ENCODE measurements around the gene ANKS1B. TPM values are rescaled to one million over a fixed set of nuclear protein-coding genes. Genes with fewer than 3 reads are reported as not detected.

The ANKS1B gene
- total and polyA plus RNA-seq, 7 donors, result 0.46 to 7.4 (median 3.6) TPM

DNA sequence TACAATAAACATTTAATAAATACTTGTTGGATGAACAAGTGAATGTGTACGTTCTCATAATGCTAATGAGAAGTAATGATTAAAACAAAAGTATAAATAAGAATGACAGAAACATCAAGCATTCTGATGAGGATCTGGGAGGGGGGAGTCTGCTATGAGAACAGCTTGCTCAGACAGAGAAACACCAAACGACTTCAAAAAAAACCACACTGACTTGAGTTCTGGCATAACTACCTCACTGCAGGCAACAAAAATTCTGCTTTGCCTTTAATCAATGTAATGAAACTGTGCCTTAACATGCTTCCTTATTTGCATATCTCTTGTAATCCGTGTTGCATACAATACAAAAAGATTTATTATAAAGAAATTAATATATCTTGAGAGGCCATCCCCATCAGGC is 632.5 kb downstream of the ANKS1B start:
- no peaks in the 10 kb centered on the region for H3K27me3 ChIP-seq (ENCODE audit: insufficient read depth in 3 of 3, low read length in 2 of 3)
- intact Hi-C loops (cut with DNase I), result no loop called here
- H3K27ac ChIP-seq, result no peak overlapping the region
- no peaks in the 10 kb centered on the region for H3K9me3 ChIP-seq
- H3K36me3 ChIP-seq (ENCODE audit: insufficient read depth in 1 of 2, low read depth in 1 of 2), result no peaks in the 10 kb centered on the region
- no peak overlapping the region for H3K4me3 ChIP-seq
- 44 to 59% (median 54%) methylated on average over 3 of the region's 3 CpGs for WGBS, 3 donors
- no peaks in the 10 kb centered on the region for H3K4me1 ChIP-seq
- TF ChIP-seq, protein P1, sequence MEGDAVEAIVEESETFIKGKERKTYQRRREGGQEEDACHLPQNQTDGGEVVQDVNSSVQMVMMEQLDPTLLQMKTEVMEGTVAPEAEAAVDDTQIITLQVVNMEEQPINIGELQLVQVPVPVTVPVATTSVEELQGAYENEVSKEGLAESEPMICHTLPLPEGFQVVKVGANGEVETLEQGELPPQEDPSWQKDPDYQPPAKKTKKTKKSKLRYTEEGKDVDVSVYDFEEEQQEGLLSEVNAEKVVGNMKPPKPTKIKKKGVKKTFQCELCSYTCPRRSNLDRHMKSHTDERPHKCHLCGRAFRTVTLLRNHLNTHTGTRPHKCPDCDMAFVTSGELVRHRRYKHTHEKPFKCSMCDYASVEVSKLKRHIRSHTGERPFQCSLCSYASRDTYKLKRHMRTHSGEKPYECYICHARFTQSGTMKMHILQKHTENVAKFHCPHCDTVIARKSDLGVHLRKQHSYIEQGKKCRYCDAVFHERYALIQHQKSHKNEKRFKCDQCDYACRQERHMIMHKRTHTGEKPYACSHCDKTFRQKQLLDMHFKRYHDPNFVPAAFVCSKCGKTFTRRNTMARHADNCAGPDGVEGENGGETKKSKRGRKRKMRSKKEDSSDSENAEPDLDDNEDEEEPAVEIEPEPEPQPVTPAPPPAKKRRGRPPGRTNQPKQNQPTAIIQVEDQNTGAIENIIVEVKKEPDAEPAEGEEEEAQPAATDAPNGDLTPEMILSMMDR (IDR thresholded peaks at IDR 0.05), result no peak
- ATAC-seq, result no peak
- no peak for DNase-seq

DNA sequence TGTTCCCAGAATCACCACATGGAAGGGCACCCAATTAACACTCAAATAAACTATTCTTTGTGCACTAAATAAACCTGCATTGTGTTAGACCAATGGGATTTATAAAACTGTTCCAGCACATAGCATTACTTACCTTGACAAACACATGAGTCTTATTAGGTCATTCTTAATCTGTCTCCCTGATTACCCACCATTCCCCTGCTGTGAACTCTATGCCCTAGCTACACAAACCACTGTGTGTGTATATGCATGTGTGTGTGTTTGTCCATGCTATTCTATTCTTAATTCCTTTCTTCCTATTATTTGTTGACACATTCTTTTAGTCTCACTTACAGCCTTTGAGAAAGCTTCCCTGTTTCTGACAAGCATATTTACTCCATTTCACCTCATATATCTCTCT is 640.8 kb downstream of the ANKS1B start:
- intact Hi-C loops (cut with DNase I), result no loop called here
- ATAC-seq (no peak), DNase-seq (no peak)
- no peaks in the 10 kb centered on the region for H3K9me3 ChIP-seq
- no peak overlapping the region for H3K4me3 ChIP-seq
- H3K36me3 ChIP-seq (ENCODE audit: insufficient read depth in 1 of 2, low read depth in 1 of 2), result no peaks in the 10 kb centered on the region
- H3K27ac ChIP-seq, result no peak overlapping the region
- no peaks in the 10 kb centered on the region for H3K27me3 ChIP-seq (ENCODE audit: insufficient read depth in 3 of 3, low read length in 2 of 3)
- no peaks in the 10 kb centered on the region for H3K4me1 ChIP-seq
- TF ChIP-seq, protein P1 (IDR thresholded peaks at IDR 0.05), result no peak

DNA sequence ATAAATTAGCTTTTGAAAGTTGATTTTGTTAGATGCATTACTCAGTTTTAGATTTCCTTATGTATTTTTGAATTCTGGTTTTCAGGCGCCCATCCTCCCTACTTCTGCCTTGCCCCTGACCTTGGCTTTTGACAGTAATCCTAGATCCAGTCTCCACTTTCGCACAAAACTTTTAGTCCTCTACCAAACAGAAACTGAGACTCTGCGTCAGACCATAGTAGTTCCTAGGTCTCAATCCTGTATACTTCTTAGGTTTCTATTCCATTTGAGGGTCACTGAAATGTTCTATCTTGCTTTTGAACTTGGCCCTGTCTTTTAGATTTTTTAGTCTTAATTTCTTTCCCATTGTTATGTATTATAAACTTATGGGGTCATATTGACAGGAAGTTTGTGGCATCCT is 645.1 kb downstream of the ANKS1B start:
- ATAC-seq (no peak), DNase-seq (no peak)
- Histone ChIP-seq H3K27me3 (ENCODE audit: insufficient read depth in 3 of 3, low read length in 2 of 3) (no peaks in the 10 kb centered on the region), H3K4me1 (no peaks in the 10 kb centered on the region), H3K36me3 (ENCODE audit: insufficient read depth in 1 of 2, low read depth in 1 of 2) (no peaks in the 10 kb centered on the region), H3K27ac (no peak overlapping the region), H3K9me3 (no peaks in the 10 kb centered on the region), H3K4me3 (no peak overlapping the region)
- intact Hi-C loops (cut with DNase I), result no loop called here
- TF ChIP-seq, protein P1 (IDR thresholded peaks at IDR 0.05), result no peak
- 83 to 90% (median 88%) methylated on average over 3 of the region's 3 CpGs for WGBS, 3 donors

DNA sequence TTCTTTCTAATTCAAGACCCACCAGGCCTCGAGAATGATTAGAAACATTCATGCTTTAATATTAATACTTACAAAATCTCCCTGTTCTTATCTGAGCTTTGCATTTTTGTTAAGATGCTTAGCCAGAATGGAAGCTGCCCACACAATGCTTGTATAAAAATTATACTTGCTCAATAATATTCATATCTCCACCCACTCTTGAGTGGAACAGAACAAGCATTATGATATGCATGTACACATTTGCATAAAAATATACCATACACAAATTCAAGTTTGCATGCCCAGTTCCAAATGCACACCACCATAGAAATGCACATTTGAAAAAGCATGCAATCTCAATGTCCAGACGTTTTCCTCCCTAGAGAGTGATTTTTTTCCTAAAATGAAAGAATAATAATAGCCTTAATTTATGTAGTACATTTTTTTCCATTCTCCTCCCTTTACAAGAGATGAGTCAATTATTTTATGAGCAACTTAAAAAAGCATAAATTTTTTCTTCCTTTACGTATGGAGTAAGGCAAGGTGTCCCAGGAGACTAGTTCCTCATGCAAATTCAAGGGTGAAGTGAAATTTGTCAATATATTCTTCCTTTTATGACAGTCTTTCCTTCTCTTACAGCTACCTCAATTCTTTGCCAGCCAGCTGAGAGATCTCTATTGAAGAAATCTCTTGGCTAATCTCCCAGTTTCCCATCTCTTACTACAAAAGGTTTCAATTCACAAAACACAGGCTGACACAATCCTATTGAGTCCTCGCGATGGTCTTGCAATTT is 650.3 kb downstream of the ANKS1B start:
- H3K27me3 ChIP-seq (ENCODE audit: insufficient read depth in 3 of 3, low read length in 2 of 3), result no peaks in the 10 kb centered on the region
- no peak overlapping the region for H3K4me3 ChIP-seq
- H3K27ac ChIP-seq, result no peak overlapping the region
- ATAC-seq, result no peak
- WGBS, 3 donors, result 36 to 46% (median 43%) methylated on average over 5 of the region's 5 CpGs
- DNase-seq, result no peak
- intact Hi-C loops (cut with DNase I), result no loop called here
- H3K36me3 ChIP-seq (ENCODE audit: insufficient read depth in 1 of 2, low read depth in 1 of 2), result no peaks in the 10 kb centered on the region
- no peaks in the 10 kb centered on the region for H3K4me1 ChIP-seq
- TF ChIP-seq, protein P1 (IDR thresholded peaks at IDR 0.05), result no peak
- H3K9me3 ChIP-seq, result no peaks in the 10 kb centered on the region
